BJ (cell line): ENCODE data around the gene CLDN19. TPM values are rescaled to one million over a fixed set of nuclear protein-coding genes. Genes with fewer than 3 reads are reported as not detected.

Source experiments
- CTCF ChIA-PET: fragments of 350-600 bp; formaldehyde crosslinking; extraction: SDS; loops from one replicate; lab custom pipeline; 2021; ENCODE audit warnings: antibody characterized with exemption, inconsistent platforms; lab: Yijun Ruan, JAX
- POLR2A ChIA-PET: fragments of 300-600 bp; sonication (Branson Sonifier 250); formaldehyde crosslinking; extraction: SDS; loops from one replicate; lab custom pipeline; 2021; ENCODE audit warnings: antibody characterized with exemption; lab: Charles Lee
- DNase-seq: peaks from one replicate; pipeline ENCODE4 v3.0.0-alpha.2; 2011; ENCODE audit warnings: low read depth
- H3K27me3 ChIP-seq: 2 replicates; pipeline ENCODE4 v1.6.0; 2011; ENCODE audit warnings: low read length; ENCODE audit not compliant: control insufficient read depth, insufficient read depth
- H3K36me3 ChIP-seq: 2 replicates; pipeline ENCODE4 v1.5.1; 2011; ENCODE audit warnings: low read length; ENCODE audit not compliant: control insufficient read depth, insufficient read depth
- H3K4me3 ChIP-seq: 2 replicates; pipeline ENCODE4 v1.5.1; 2011; ENCODE audit warnings: low read depth, mild to moderate bottlenecking, control low read depth, low read length
- polyA minus RNA-seq: library from RNA; depleted of rRNA, polyadenylated mRNA; stranded (reverse); fragments of >200 nt; gene quantifications from 2 replicates; pipeline ENCODE4 v1.2.3, GENCODE V29; 2011; rRNA and poly(A)+ RNA removed
- polyA plus RNA-seq: library from polyadenylated mRNA; depleted of rRNA; stranded (reverse); fragments of >200 nt; gene quantifications from 2 replicates; pipeline ENCODE4 v1.2.3, GENCODE V29; 2011; rRNA removed
- TF ChIP-seq, protein P1 (sequence below): IDR thresholded peaks from 2 replicates; pipeline ENCODE4 v1.5.1; 2011; ENCODE audit warnings: low read depth, mild to moderate bottlenecking, control low read depth, inconsistent platforms, low read length, moderate library complexity; ENCODE audit not compliant: insufficient read depth

The CLDN19 gene, protein sequence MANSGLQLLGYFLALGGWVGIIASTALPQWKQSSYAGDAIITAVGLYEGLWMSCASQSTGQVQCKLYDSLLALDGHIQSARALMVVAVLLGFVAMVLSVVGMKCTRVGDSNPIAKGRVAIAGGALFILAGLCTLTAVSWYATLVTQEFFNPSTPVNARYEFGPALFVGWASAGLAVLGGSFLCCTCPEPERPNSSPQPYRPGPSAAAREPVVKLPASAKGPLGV
- polyA plus RNA-seq (not detected in 2 replicates), polyA minus RNA-seq (not detected in 2 replicates)

DNA sequence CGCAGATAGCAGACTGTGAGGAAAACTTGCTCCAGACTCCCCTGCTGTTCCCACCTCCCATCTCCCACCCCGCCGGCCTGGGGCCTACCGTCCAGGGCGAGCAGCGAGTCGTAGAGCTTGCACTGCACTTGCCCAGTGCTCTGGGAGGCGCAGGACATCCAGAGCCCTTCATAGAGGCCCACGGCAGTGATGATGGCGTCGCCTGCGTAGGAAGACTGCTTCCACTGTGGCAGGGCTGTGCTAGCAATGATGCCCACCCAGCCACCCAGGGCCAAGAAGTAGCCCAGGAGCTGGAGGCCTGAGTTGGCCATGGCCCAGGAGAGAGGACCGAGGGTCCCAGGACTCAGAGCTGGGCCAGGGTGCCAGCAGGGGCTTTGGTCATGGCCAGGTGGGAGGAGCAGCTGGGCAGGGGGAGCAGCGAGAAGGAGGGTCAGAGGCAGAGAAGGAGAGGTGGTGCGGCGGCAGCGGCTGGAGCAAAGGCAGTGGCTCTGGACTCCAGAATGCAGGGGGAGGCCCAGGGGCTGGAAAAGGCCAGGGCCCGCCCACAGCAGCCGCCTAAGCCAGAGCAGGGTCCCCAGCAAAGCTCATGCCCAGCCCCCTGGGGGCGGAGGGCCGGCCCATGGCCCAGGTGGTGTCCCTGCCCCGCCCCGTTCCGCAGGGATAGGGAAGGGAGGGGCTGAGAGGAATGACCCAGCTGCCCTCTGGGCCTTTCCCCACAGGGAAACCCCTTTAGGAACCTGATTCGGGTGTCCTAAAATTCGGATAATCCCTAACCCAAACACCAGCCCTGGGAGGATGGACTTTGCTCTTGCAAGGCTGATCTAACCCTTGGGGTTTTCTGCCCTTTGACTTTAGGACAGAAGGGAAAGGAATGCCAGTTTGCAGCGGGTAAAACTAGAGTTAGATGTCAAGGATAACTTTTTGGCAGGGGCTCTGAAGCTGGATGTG is at the start of gene CLDN19:
TSS of gene CLDN19 (minus strand) at position 484 of the 948 bp plus-strand sequence. CDS start at position 311, 173 bp downstream.
- H3K4me3 ChIP-seq = no peak within 1 kb of the TSS
- ChIA-PET CTCF (no interaction called here), POLR2A (no interaction called here)
- TF ChIP-seq, protein P1, sequence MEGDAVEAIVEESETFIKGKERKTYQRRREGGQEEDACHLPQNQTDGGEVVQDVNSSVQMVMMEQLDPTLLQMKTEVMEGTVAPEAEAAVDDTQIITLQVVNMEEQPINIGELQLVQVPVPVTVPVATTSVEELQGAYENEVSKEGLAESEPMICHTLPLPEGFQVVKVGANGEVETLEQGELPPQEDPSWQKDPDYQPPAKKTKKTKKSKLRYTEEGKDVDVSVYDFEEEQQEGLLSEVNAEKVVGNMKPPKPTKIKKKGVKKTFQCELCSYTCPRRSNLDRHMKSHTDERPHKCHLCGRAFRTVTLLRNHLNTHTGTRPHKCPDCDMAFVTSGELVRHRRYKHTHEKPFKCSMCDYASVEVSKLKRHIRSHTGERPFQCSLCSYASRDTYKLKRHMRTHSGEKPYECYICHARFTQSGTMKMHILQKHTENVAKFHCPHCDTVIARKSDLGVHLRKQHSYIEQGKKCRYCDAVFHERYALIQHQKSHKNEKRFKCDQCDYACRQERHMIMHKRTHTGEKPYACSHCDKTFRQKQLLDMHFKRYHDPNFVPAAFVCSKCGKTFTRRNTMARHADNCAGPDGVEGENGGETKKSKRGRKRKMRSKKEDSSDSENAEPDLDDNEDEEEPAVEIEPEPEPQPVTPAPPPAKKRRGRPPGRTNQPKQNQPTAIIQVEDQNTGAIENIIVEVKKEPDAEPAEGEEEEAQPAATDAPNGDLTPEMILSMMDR = no peak
- DNase-seq = no peak
- no peaks in the 10 kb centered on the region for H3K27me3 ChIP-seq
- no peaks in the 10 kb centered on the region for H3K36me3 ChIP-seq

- Histone ChIP-seq H3K4me3 (no peak overlapping the region), H3K27me3 (no peaks in the 10 kb centered on the region), H3K36me3 (no peaks in the 10 kb centered on the region)
- TF ChIP-seq, protein P1 = no peak
- POLR2A ChIA-PET = interaction anchor here (0.6 kb wide), 1 partner anchor 1775 kb away, joined by 3 read pairs; no protein-coding TSS in a partner anchor
- no peak for DNase-seq
- CTCF ChIA-PET = interaction anchor here (0.8 kb wide), 1 partner anchor 9 kb away, joined by 4 read pairs; no protein-coding TSS in a partner anchor
Measured at GRCh38 chr1:42788021-42788420, 48.0 kb upstream of the CLDN19 start.

- no peaks in the 10 kb centered on the region for H3K27me3 ChIP-seq
- ChIA-PET POLR2A (no interaction called here), CTCF (interaction anchor here (0.5 kb wide), 1 partner anchor 184 kb away, joined by 3 read pairs; no protein-coding TSS in a partner anchor)
- TF ChIP-seq, protein P1 = no peak
- H3K36me3 ChIP-seq = peaks cover 2% of the 10 kb centered on the region; the same call in 1 of the 2 replicates
- H3K4me3 ChIP-seq = no peak overlapping the region
- no peak for DNase-seq
Measured at GRCh38 chr1:42786097-42786496, 46.1 kb upstream of the CLDN19 start.

DNA sequence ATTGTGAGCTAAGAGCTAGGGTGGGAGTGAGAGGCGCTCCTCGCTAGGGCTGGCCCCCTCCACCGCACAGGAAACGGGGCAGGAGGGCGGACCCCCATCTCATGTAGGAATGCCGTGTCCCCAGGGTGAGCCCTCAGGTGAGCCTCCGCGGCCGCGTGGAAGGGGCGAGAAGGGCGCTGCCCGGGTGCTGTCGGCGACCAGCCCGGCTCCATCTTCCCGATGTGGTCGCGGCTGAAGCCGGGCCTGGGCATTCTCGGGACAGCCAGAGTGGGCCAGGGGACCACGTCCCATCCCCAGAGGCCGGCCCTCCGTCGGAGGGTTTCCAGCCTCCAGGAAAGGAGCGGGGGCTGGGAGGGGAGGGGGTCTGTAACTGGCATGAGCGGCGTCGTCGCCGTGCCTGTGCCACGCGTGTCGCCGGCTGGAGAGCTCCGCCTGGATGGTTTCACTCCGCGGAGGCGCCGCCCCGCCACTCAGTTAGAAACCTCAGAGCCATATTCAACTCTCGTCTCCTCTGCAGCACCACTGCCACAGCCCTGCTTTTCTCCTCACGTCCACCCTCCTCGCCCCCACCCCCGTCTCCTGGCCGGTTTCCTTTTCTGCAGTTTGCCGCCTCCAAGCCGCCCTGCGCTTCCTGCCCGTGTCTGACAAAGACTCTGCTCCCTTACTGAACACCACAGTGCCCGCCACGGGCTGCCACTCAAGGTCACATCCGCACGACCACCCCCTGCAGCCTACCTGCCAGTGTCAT is 45.1 kb upstream of the CLDN19 start, which contains the start of gene TMEM269:
TSS of gene TMEM269 (plus strand) at position 46 of the 748 bp plus-strand sequence. CDS start 4,903 bp downstream, outside the sequence.
- no peak for DNase-seq
- CTCF ChIA-PET = no interaction called here
- TF ChIP-seq, protein P1 = no peak
- Histone ChIP-seq H3K4me3 (peak within 1 kb of the TSS; percentile 39), H3K27me3 (no peaks in the 10 kb centered on the region), H3K36me3 (peaks cover 4% of the 10 kb centered on the region)
- POLR2A ChIA-PET = no interaction called here
